ENCODE data around the gene USH2A.
A peak's percentile ranks its signal among the peaks of the same experiment; 100 is the strongest.
"Not testable (repeated sequence)": the region's sequence is repeated elsewhere in the genome, so short reads cannot be mapped to it uniquely, and the experiment has no call there.

The USH2A gene

GRCh38 chr1:216024546-216024945 is 398.7 kb downstream of the USH2A start:
- DNase-seq (ENCODE audit: low read depth), result no peak
- in situ Hi-C loops (cut with HindIII; ENCODE audit: low sequenced_read_pairs), result no loop called here
- H3K4me3 ChIP-seq (ENCODE audit: low read depth, low read length), result no peak overlapping the region
- TF ChIP-seq CTCF (IDR thresholded peaks at IDR 0.05; ENCODE audit: low read depth, low read length, missing control alignments), result no peak

- in situ Hi-C loops (cut with HindIII; ENCODE audit: low sequenced_read_pairs), result no loop called here
These were observed 402.4 kb downstream of the USH2A start for GRCh38 chr1:216020743-216021345.

GRCh38 chr1:216015116-216015515 is 408.1 kb downstream of the USH2A start:
- no peak overlapping the region for H3K4me3 ChIP-seq (ENCODE audit: low read depth, low read length)
- in situ Hi-C loops (cut with HindIII; ENCODE audit: low sequenced_read_pairs), result no loop called here
- TF ChIP-seq CTCF (IDR thresholded peaks at IDR 0.05; ENCODE audit: low read depth, low read length, missing control alignments), result no peak
- no peak for DNase-seq (ENCODE audit: low read depth)

More at GRCh38 chr1:216020743-216021345, 402.4 kb downstream of the USH2A start:
- H3K4me3 ChIP-seq (ENCODE audit: low read depth, low read length), result no peak overlapping the region
- TF ChIP-seq CTCF (IDR thresholded peaks at IDR 0.05; ENCODE audit: low read depth, low read length, missing control alignments), result no peak
- no peak for DNase-seq (ENCODE audit: low read depth)

- no peak overlapping the region for H3K4me3 ChIP-seq (ENCODE audit: low read depth, low read length)
- DNase-seq (ENCODE audit: low read depth), result no peak
- no peak for TF ChIP-seq CTCF (IDR thresholded peaks at IDR 0.05; ENCODE audit: low read depth, low read length, missing control alignments)
- in situ Hi-C loops (cut with HindIII; ENCODE audit: low sequenced_read_pairs), result no loop called here
These were observed 409.2 kb downstream of the USH2A start for GRCh38 chr1:216014086-216014485.

GRCh38 chr1:216009456-216009855 is 413.8 kb downstream of the USH2A start:
- in situ Hi-C loops (cut with HindIII; ENCODE audit: low sequenced_read_pairs); H3K4me3 ChIP-seq (ENCODE audit: low read depth, low read length); DNase-seq (ENCODE audit: low read depth): not testable (repeated sequence)

- H3K4me3 ChIP-seq (ENCODE audit: low read depth, low read length), result no peak overlapping the region
- peak; percentile 19 for DNase-seq (ENCODE audit: low read depth)
- in situ Hi-C loops (cut with HindIII; ENCODE audit: low sequenced_read_pairs), result no loop called here
- no peak for TF ChIP-seq CTCF (IDR thresholded peaks at IDR 0.05; ENCODE audit: low read depth, low read length, missing control alignments)
These were observed 417.3 kb downstream of the USH2A start for GRCh38 chr1:216005916-216006315.

- TF ChIP-seq CTCF (IDR thresholded peaks at IDR 0.05; ENCODE audit: low read depth, low read length, missing control alignments), result peak; percentile 56
- in situ Hi-C loops (cut with HindIII; ENCODE audit: low sequenced_read_pairs), result no loop called here
- peak; percentile 26 for DNase-seq (ENCODE audit: low read depth)
- no peak overlapping the region for H3K4me3 ChIP-seq (ENCODE audit: low read depth, low read length)
These were observed 430.6 kb downstream of the USH2A start for GRCh38 chr1:215992620-215993019.
